WTC11 (cell line): Measurements from ENCODE around the gene UBASH3B. TPM values are rescaled to one million over a fixed set of nuclear protein-coding genes. Genes with fewer than 3 reads are reported as not detected.

Source experiments
- ATAC-seq: fragments of 200-7000 bp; cut with Tn5 transposase; 2 replicates; pipeline ENCODE4 v1.10.0; 2021; ENCODE audit warnings: mild to moderate bottlenecking, moderate library complexity
- CTCF ChIA-PET: fragments of 300-600 bp; sonication (Branson Sonifier 250); formaldehyde crosslinking; loops from one replicate; lab custom pipeline; 2021; ENCODE audit warnings: antibody characterized with exemption; lab: Charles Lee
- POLR2A ChIA-PET: fragments of 350-600 bp; sonication (Branson Sonifier 250); formaldehyde crosslinking; loops from one replicate; lab custom pipeline; 2021; ENCODE audit warnings: antibody characterized with exemption; lab: Charles Lee
- DNase-seq: peaks from one replicate; pipeline ENCODE4 v3.0.0; 2021; ENCODE audit warnings: low spot score
- H3K27ac Mint-ChIP-seq: 2 replicates; pipeline ENCODE4 v1.8.0; 2021; ENCODE audit warnings: mixed read lengths
- H3K27me3 Mint-ChIP-seq: 2 replicates; pipeline ENCODE4 v1.8.0; 2021; ENCODE audit warnings: low read depth, mild to moderate bottlenecking, moderate library complexity, mixed read lengths
- H3K36me3 Mint-ChIP-seq: 2 replicates; pipeline ENCODE4 v1.8.0; 2021; ENCODE audit warnings: mixed read lengths
- H3K4me1 Mint-ChIP-seq: 2 replicates; pipeline ENCODE4 v1.8.0; 2022; ENCODE audit warnings: mixed read lengths
- H3K4me3 Mint-ChIP-seq: 2 replicates; pipeline ENCODE4 v1.8.0; 2021; ENCODE audit warnings: mild to moderate bottlenecking, moderate library complexity, mixed read lengths
- H3K9me3 Mint-ChIP-seq: 2 replicates; pipeline ENCODE4 v1.8.0; 2021; ENCODE audit warnings: mixed read lengths
- CBFB ChIP-seq: sonication (generic); formaldehyde crosslinking; IDR thresholded peaks from 2 replicates; pipeline ENCODE4 v1.8.1; 2022; ENCODE audit warnings: mild to moderate bottlenecking, low read depth, missing genetic modification reagents
- E2F1 ChIP-seq: sonication (generic); formaldehyde crosslinking; IDR thresholded peaks from 2 replicates; pipeline ENCODE4 v1.8.0; 2022; ENCODE audit warnings: mild to moderate bottlenecking, missing genetic modification reagents
- E2F4 ChIP-seq: sonication (generic); formaldehyde crosslinking; IDR thresholded peaks from 2 replicates; pipeline ENCODE4 v1.8.1; 2022; ENCODE audit warnings: low read depth, mild to moderate bottlenecking, moderate library complexity, missing genetic modification reagents, borderline replicate concordance
- EMX1 ChIP-seq: fragments of 250-450 bp; sonication (Bioruptor Pico); IDR thresholded peaks from 2 replicates; pipeline ENCODE4 v1.8.0; 2021; ENCODE audit warnings: mild to moderate bottlenecking
- FOXJ3 ChIP-seq: sonication (generic); formaldehyde crosslinking; IDR thresholded peaks from 2 replicates; pipeline ENCODE4 v1.9.0; 2021; ENCODE audit warnings: missing genetic modification reagents, mild to moderate bottlenecking, borderline replicate concordance
- HMGXB4 ChIP-seq: sonication (generic); formaldehyde crosslinking; IDR thresholded peaks from 2 replicates; pipeline ENCODE4 v1.8.1; 2023; ENCODE audit warnings: mild to moderate bottlenecking, moderate library complexity, missing genetic modification reagents
- JAZF1 ChIP-seq: fragments of 250-450 bp; sonication (Bioruptor Pico); IDR thresholded peaks from 2 replicates; pipeline ENCODE4 v1.9.0; 2021; ENCODE audit warnings: moderate library complexity, mild to moderate bottlenecking, inconsistent platforms
- MXD4 ChIP-seq: fragments of 250-450 bp; sonication (Bioruptor Pico); IDR thresholded peaks from 2 replicates; pipeline ENCODE4 v1.8.0; 2021; ENCODE audit warnings: mild to moderate bottlenecking, moderate library complexity, borderline replicate concordance
- SOX15 ChIP-seq: fragments of 250-450 bp; sonication (Bioruptor Pico); IDR thresholded peaks from 2 replicates; pipeline ENCODE4 v1.9.0; 2021; ENCODE audit warnings: mild to moderate bottlenecking
- TEAD1 ChIP-seq: sonication (generic); formaldehyde crosslinking; IDR thresholded peaks from 2 replicates; pipeline ENCODE4 v1.8.0; 2022; ENCODE audit warnings: mild to moderate bottlenecking, missing genetic modification reagents
- USF1 ChIP-seq: sonication (generic); formaldehyde crosslinking; IDR thresholded peaks from 2 replicates; pipeline ENCODE4 v1.8.0; 2022; ENCODE audit warnings: mild to moderate bottlenecking, missing genetic modification reagents
- ZNF121 ChIP-seq: sonication (generic); formaldehyde crosslinking; IDR thresholded peaks from 2 replicates; pipeline ENCODE4 v1.8.0; 2023; ENCODE audit warnings: missing genetic modification reagents
- ZNF281 ChIP-seq: sonication (generic); formaldehyde crosslinking; IDR thresholded peaks from 2 replicates; pipeline ENCODE4 v1.8.0; 2023; ENCODE audit warnings: mild to moderate bottlenecking, missing genetic modification reagents
- ZNF396 ChIP-seq: fragments of 250-450 bp; sonication (Bioruptor Pico); IDR thresholded peaks from 2 replicates; pipeline ENCODE4 v1.8.0; 2021; ENCODE audit warnings: mild to moderate bottlenecking, moderate library complexity, borderline replicate concordance
- ZNF423 ChIP-seq: fragments of 250-450 bp; sonication (Bioruptor Pico); IDR thresholded peaks from 2 replicates; pipeline ENCODE4 v2.1.2; 2022; ENCODE audit warnings: mild to moderate bottlenecking, moderate library complexity
- total RNA-seq: library from RNA; stranded (reverse); gene quantifications from 3 replicates; pipeline ENCODE4 v1.2.3, GENCODE V29; 2021
- TF ChIP-seq, protein P1 (sequence below): fragments of 250-450 bp; sonication (Bioruptor Pico); IDR thresholded peaks from 2 replicates; pipeline ENCODE4 v1.9.0; 2021; ENCODE audit warnings: mild to moderate bottlenecking, borderline replicate concordance

Gene UBASH3B
- total RNA-seq, 1 experiment from 2014 or later: 21.1 TPM

DNA sequence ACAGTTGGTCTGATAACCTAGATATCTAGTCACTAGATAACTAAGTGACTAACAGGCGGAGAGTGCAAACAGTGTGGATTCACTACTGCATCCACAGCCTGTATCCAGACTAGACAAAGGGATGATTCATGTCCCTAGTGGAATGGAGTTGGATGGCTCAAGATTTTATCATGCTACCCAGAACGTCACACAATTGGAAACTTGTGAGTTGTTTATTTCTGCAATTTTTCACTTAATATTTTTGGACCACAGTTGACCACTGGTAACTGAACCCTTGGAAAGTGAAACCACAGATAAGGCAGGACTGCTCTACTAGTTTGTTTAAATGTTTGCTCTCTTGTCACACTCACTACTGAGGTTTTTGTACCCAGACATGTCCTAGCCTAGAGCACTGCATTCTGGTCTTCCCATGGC, 76.0 kb downstream of the UBASH3B start (continued):
- TF ChIP-seq, protein P1, sequence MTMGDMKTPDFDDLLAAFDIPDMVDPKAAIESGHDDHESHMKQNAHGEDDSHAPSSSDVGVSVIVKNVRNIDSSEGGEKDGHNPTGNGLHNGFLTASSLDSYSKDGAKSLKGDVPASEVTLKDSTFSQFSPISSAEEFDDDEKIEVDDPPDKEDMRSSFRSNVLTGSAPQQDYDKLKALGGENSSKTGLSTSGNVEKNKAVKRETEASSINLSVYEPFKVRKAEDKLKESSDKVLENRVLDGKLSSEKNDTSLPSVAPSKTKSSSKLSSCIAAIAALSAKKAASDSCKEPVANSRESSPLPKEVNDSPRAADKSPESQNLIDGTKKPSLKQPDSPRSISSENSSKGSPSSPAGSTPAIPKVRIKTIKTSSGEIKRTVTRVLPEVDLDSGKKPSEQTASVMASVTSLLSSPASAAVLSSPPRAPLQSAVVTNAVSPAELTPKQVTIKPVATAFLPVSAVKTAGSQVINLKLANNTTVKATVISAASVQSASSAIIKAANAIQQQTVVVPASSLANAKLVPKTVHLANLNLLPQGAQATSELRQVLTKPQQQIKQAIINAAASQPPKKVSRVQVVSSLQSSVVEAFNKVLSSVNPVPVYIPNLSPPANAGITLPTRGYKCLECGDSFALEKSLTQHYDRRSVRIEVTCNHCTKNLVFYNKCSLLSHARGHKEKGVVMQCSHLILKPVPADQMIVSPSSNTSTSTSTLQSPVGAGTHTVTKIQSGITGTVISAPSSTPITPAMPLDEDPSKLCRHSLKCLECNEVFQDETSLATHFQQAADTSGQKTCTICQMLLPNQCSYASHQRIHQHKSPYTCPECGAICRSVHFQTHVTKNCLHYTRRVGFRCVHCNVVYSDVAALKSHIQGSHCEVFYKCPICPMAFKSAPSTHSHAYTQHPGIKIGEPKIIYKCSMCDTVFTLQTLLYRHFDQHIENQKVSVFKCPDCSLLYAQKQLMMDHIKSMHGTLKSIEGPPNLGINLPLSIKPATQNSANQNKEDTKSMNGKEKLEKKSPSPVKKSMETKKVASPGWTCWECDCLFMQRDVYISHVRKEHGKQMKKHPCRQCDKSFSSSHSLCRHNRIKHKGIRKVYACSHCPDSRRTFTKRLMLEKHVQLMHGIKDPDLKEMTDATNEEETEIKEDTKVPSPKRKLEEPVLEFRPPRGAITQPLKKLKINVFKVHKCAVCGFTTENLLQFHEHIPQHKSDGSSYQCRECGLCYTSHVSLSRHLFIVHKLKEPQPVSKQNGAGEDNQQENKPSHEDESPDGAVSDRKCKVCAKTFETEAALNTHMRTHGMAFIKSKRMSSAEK (CRISPR knock-in tag): no peak
- TF ChIP-seq ZNF121 (CRISPR knock-in tag) (no peak), HMGXB4 (CRISPR knock-in tag) (no peak)

DNA sequence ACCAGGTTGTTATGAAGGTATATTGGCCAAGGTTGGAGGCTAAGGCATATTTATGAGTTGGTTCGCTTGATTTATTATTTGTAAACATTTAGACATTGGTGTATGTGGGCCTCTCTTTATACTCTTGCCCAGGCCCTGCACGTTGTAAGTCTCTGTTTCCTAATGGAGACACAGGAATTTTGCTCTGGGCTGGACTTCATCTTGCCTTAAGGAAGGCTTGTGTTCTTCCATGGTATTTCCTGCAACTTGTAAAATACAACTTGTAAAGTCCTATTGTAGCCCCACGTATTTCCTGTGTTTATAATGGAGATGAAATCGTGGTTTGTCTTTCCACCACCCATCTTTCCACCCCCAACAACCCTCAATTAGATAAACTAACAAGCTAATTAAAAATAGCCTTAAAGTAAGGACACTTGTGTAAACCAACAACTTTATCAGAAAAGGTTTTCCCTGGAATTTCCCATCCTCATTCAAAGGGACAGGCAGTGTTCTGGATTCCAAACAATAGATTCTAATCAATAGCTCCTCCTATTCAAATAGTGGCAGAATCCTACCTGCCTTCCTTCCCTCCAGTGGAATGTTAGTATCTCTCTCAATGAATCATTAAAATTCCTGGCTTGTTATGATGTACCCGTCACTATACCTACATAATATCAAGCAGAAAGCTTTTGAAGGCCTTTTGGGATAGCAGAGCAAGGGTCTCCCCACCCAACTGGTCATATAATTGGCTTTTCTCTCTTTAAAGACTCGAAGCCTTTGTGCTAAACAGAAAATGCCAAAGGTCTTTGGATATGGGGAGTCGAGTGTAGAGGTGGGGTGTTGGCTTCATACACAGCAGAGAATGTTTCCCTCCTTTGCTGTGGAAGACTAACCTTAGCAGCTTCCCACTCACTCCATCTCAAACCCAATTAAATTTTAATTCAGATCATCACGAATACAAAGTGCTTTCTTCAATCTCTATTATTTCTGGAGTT, 77.1 kb downstream of the UBASH3B start:
- TF ChIP-seq ZNF281 (CRISPR knock-in tag) (no peak), EMX1 (no peak), JAZF1 (CRISPR knock-in tag) (no peak), E2F1 (CRISPR knock-in tag) (no peak), E2F4 (no peak), FOXJ3 (CRISPR knock-in tag) (no peak), CBFB (CRISPR knock-in tag) (no peak), USF1 (CRISPR knock-in tag) (no peak), TEAD1 (CRISPR knock-in tag) (no peak), ZNF396 (CRISPR knock-in tag) (no peak), ZNF423 (no peak), MXD4 (CRISPR knock-in tag) (no peak), SOX15 (no peak)
- H3K36me3 Mint-ChIP-seq: no peaks in the 10 kb centered on the region
- H3K27ac Mint-ChIP-seq: no peak overlapping the region
- POLR2A ChIA-PET: no interaction called here
- ATAC-seq: no peak
- CTCF ChIA-PET: interaction anchor here (1.0 kb wide), 1 partner anchor 103 kb away, joined by 3 read pairs; no protein-coding TSS in a partner anchor
- no peaks in the 10 kb centered on the region for H3K27me3 Mint-ChIP-seq
- peaks cover 10% of the 10 kb centered on the region for H3K4me1 Mint-ChIP-seq
- H3K4me3 Mint-ChIP-seq: no peak overlapping the region
- DNase-seq: no peak
- no peaks in the 10 kb centered on the region for H3K9me3 Mint-ChIP-seq
